ENCODE measurements around the gene ZNF391.
"Not testable (repeated sequence)": the region's sequence is repeated elsewhere in the genome, so short reads cannot be mapped to it uniquely, and the experiment has no call there.

ZNF391 gene

DNA sequence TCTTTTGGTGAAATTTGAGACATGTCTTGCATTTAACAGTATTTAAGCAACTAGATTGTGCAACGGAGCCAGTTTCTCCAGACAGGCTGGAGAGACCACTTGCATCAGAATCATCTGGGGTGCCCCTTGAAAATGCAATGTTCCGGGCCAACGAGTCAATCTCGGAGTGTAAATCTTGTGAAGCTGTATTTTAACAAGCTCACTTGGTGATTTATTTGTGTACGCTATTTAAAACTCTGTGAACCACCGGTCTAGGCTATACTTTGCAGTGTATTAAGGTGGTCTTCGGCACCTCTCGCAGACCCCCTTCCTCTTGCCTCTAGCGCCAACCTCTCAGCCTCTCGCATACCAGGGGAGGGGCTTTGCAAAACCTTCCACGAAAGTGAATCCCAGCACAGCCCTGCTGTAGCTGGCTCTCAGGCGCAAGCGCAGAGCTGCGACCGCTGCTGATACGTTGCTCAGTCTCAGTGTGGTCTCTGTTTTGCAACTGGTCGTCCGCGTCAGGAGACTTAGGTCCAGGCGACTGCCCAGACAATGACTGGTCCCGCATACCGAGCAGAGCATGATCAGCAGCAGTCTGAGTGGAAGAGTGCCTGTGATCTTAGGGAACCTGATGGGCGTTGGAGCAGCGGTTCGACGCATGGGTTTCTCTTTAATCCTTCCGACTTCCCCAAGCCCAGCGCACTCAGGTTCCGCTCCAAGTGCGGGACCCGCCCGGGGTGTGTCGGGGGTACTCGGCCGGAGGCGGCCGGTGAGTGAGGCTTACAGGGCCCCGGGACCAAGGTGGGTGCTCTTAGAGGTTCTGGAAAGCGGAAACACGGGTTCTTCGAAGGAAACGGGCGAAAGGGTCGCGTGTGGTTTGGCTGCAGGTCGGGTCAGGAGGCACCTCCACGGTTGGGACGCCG, at the start of gene ZNF391:
Gene ZNF391, plus strand, starts transcription at position 467 of the 905 bp plus-strand sequence. CDS start 11,612 bp downstream, outside the sequence.
- DNase-seq: peak; percentile 60

- DNase-seq: no peak
These were observed 35.7 kb upstream of the ZNF391 start for GRCh38 chr6:27352850-27353249.

DNA sequence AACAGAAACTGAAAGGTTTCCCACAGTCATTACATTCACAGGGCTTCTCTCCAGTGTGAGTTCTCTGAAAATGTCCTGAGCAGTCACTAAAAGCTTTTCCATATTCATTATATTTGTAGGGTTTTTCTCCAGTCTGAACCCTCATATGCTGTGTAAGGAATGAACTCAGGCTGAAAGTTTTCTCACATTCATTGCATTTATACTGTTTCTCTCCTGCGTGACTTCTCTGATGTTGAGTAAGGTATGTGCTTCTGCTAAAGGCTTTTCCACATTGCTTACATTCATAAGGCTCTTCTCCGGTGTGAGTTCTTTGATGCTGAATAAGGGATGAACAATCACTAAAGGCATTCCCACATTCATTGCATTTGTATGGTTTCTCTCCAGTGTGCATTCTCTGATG, 29.8 kb upstream of the ZNF391 start:
- no peak for DNase-seq

DNA sequence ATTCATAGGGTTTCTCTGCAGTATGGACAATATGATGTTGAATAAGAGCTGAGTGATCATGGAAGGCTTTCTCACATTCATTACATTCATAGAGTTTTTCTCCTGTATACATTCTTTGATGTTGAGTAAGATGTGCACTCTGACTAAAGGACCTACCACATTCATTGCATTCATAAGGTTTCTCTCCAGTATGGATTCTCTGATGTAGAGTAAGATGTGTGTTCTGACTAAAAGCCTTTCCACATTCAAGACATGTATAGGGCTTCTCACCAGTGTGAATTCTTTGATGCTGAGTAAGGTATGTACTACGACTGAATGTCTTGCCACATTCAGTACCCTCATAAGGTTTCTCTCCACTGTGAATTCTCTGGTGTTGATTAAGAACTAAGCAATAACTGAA, 29.3 kb upstream of the ZNF391 start:
- no peak for DNase-seq

DNA sequence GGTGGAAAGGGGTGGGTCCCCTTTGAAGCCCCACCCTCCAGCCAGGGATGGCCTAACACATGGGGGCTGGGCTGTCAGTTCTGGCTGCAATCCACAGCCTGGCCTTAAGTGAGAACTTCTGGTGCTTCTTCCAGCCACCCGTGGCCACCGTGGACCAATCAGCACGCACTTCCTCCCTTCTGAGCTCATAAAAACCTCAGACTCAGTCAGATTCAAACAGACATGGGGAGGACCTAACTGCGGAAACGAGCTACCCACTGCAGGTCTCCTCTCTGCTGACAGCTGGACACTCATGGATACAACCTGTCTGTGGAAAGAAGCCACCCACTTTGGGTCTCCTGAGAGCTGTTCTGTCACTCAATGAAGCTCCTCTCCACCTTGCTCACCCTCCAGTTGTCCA, 20.4 kb upstream of the ZNF391 start:
- DNase-seq: no peak

GRCh38 chr6:27370391-27370790, 18.2 kb upstream of the ZNF391 start:
- DNase-seq: no peak

DNA sequence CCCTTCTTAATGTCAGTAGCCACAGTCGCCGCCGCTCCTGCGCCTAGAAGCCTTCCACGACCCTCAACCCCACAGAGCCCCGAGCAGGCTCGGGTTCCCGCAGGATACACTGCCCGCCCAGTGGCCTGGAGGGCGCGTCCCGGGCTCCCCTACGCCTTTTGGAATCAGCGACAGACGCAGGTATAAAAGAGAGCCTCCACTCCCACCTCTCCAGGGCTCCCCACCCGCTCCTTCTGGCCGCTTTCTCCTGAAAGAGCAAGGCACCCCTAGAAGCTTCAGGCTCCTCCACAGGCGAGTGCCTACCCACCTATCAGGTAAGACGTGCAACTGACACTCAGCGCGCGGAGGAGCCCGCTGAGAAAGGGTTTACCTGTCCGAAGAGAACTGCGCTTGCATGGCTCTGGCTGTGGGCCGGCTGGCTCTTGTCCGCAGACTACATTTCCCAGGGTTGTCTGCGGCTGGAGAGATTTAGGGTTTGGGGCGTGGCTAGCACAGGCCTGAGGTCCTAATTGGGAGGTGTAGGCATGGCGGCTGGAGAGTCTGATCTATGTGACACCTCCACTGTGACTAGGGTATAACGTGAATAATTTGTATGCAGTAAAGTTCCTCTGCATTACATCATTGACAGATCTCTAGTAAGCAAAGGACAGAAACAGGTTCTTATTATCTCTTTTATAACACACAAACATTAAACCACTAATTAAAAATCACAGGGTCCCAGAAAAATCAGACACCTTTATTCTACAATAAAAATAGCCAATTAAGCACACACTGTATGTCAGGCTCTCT, 13.5 kb upstream of the ZNF391 start:
- DNase-seq: peak; percentile 62

DNA sequence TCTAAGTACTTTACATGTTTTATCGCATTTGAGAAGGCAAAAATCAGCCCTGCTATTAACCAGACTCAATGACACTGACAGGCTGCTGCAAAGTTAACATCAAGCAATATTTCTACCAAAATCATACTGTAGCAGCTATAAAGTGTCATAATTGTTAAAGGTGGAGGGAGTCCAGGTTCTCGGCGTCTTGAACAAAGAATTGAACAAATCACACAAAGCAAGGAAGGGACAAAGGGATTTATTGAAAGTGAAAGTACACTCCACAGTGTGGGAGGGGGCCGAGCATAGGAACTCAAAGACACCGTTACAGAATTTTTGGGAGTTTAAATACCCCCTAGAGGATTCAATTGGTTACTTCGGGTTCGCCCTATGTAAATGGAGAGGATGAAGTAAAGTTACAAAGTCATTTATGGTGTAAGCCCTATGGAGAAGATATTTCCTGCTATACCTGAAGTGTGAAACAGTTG, 12.9 kb upstream of the ZNF391 start:
- DNase-seq: no peak

DNA sequence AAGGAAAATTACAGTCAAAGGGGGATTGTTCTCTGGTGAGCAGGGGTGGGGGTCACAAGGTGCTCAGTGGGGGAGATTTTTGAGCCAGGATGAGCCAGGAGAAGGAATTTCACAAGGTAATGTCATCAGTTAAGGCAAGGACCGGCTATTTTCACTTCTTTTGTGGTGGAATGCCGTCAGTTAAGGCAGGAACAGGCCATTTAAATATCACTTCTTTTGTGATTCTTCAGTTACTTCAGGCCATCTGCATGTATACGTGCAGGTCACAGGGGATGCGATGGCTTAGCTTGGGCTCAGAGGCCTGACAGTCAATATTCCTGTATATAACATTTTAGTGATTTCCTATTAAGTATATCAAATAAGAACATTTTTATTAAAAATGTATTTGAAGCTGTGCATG, 10.2 kb upstream of the ZNF391 start:
- DNase-seq: not testable (repeated sequence)

DNA sequence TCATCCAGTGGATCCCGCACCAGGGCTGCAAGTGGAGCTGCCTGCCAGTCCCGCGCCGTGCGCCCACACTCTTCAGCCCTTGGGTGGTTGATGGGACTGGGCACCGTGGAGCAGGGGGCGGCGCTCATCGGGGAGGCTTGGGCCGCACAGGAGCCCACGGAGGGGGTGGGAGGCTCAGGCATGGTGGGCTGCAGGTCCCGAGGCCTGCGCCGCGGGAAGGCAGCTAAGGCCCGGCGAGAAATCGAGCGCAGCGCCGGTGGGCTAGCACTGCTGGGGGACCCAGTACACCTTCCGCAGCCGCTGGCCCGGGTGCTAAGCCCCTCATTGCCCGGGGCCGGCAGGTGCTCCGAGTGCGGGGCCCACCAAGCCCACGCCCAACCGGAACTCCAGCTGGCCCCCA, 7.6 kb upstream of the ZNF391 start:
- not testable (repeated sequence) for DNase-seq

- DNase-seq: no peak
These were observed 5.5 kb upstream of the ZNF391 start for GRCh38 chr6:27383011-27383410.

GRCh38 chr6:27383481-27383880, 5.1 kb upstream of the ZNF391 start:
- DNase-seq: no peak

- no peak for DNase-seq
These were observed 4.1 kb downstream of the ZNF391 start for GRCh38 chr6:27392623-27393022.

DNA sequence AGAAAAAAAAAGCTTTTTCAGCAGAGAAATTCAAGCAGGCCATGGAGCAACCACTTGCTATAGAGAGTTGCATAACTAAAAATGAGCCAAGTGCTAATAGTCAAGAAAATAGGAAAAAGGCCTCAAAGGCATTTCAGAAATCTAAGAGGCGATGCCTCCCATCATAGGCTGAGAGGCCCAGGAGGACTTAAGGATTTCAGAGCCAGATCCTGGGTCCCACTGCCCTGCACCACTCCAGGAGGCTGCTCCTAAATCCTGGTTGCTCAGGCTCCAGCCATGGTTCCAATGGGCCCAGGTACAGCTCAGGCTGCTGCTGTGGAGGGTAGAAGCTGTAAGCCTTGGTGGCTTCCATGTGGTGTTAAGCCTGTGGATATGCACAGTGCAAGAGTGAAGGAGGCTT, 5.5 kb downstream of the ZNF391 start:
- DNase-seq: no peak

GRCh38 chr6:27400877-27401642, 12.5 kb downstream of the ZNF391 start:
- no peak for DNase-seq

DNA sequence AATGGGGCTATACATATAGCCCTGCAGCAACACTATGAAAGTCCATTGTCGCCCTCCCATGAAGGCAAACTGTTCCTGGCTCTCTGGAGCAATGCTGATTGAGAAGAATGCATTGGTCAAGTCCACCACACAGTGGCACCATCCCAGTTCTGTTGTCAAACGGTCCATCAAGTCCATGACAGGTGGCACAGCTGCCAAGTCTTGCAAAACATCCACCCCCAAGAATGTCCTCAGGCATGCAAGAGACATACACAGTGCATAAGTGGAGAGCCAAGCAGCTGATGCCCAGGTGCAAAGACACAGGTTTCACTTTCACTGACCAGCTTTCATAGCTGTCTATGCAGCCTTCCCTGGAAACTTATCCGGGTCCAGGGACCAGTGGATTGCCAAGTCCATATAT, 17.5 kb downstream of the ZNF391 start:
- no peak for DNase-seq

- DNase-seq: no peak
These were observed 18.7 kb downstream of the ZNF391 start for GRCh38 chr6:27407153-27407814.

- no peak for DNase-seq
These were observed 25.7 kb downstream of the ZNF391 start for GRCh38 chr6:27414300-27414699.

- DNase-seq: no peak
These were observed 26.4 kb downstream of the ZNF391 start for GRCh38 chr6:27414996-27415395.

- DNase-seq: no peak
These were observed 27.3 kb downstream of the ZNF391 start for GRCh38 chr6:27415898-27416297.

- no peak for DNase-seq
These were observed 30.8 kb downstream of the ZNF391 start for GRCh38 chr6:27419363-27419762.

DNA sequence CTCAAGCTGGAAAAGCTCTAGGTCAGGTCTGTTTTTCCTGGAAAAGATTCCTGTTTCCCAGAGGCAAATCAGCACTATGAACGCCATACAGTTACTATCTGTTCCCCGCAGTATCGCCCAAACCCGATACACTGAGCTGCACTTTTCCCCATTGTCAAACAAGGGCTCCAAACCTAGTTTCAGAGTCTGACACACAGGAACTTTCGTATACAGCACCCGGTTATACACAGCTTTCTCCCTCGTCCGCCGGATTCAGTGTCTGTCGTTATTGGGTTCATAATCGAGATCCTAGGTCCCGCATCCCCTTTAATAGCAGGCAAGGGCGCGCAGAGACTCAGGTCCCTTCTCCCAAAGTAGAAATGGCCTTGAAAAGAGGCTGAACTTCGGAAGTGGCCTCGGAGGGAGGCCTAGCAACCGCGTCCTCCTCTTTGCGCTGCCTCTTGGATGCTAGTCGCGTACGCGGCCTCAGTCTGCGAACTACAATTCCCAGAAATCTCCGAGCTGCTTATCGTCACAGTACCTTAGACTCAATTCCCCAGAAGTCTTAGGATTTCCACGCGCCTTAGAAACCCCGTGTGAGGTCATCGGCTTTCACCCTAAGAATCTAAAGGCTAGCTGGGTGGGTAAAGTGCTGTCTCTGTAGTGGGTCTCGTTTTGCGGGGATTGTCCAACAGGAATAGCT, 34.2 kb downstream of the ZNF391 start:
- no peak for DNase-seq

Measured in activated effector memory CD4-positive, alpha-beta T cell treated with Interleukin-2 at 50 U/mL for 16 hours (primary cell).